Measurements from ENCODE around the gene BMERB1.

GRCh38 chr16:15491411-15491810 lies 57.0 kb downstream of the BMERB1 start:
- TF ChIP-seq POLR2A (IDR thresholded peaks at IDR 0.05; ENCODE audit: low read depth, low read length) (no peak), TAF1 (IDR thresholded peaks at IDR 0.05; ENCODE audit: low read depth, low read length) (no peak), POLR2AphosphoS5 (IDR thresholded peaks at IDR 0.05; ENCODE audit: low read depth, low read length) (no peak), PAX5 (IDR thresholded peaks at IDR 0.05; ENCODE audit: insufficient read depth, low read length, severe bottlenecking) (no peak), POU2F2 (IDR thresholded peaks at IDR 0.05; ENCODE audit: low read depth, low read length) (no peak), SPI1 (IDR thresholded peaks at IDR 0.05; ENCODE audit: low read depth, low read length) (no peak)

Measured in GM12891 (cell line).